Skeletal muscle cell (primary cell): ENCODE results near the gene RRH.
A peak's percentile ranks its signal among the peaks of the same experiment; 100 is the strongest.
"Not testable (repeated sequence)": the region's sequence is repeated elsewhere in the genome, so short reads cannot be mapped to it uniquely, and the experiment has no call there.

Source experiments
- DNase-seq: peaks from one replicate; pipeline ENCODE4 v3.0.0-alpha.2; 2010; ENCODE audit warnings: low read depth
- H3K4me3 ChIP-seq: 2 replicates; pipeline ENCODE4 v1.5.1; 2011; ENCODE audit warnings: low read depth, mild to moderate bottlenecking, control low read depth, low read length, moderate library complexity

RRH gene

GRCh38 chr4:109827672-109828071 lies at the start of gene RRH:
TSS of gene RRH (plus strand) at chr4:109827972. CDS start at chr4:109828028, 56 bp downstream.
- no peak within 1 kb of the TSS for H3K4me3 ChIP-seq
- no peak for DNase-seq

GRCh38 chr4:109782092-109782491 lies 45.7 kb upstream of the RRH start:
- not testable (repeated sequence) for H3K4me3 ChIP-seq, DNase-seq

GRCh38 chr4:109786846-109787245 lies 40.9 kb upstream of the RRH start:
- H3K4me3 ChIP-seq, result no peak overlapping the region
- DNase-seq, result no peak

GRCh38 chr4:109787807-109788206 lies 40.0 kb upstream of the RRH start:
- no peak overlapping the region for H3K4me3 ChIP-seq
- DNase-seq, result no peak

- no peak overlapping the region for H3K4me3 ChIP-seq
- DNase-seq, result no peak
Observed at GRCh38 chr4:109795059-109795458, 32.7 kb upstream of the RRH start.

- DNase-seq, result no peak
Observed at GRCh38 chr4:109798866-109799265, 28.9 kb upstream of the RRH start.

GRCh38 chr4:109801099-109801789 lies 26.5 kb upstream of the RRH start:
- no peak for DNase-seq
- no peak overlapping the region for H3K4me3 ChIP-seq

More at GRCh38 chr4:109798866-109799265, 28.9 kb upstream of the RRH start:
- no peak overlapping the region for H3K4me3 ChIP-seq

GRCh38 chr4:109801895-109802319 lies 25.9 kb upstream of the RRH start, which contains the start of gene CFI:
TSS of gene CFI (minus strand) at chr4:109801999. CDS start at chr4:109801971, 28 bp downstream.
- DNase-seq, result peak; percentile 31
- no peak within 1 kb of the TSS for H3K4me3 ChIP-seq

GRCh38 chr4:109803924-109804571 lies 23.7 kb upstream of the RRH start:
- no peak overlapping the region for H3K4me3 ChIP-seq
- peak; percentile 6 for DNase-seq

- no peak overlapping the region for H3K4me3 ChIP-seq
- no peak for DNase-seq
Observed at GRCh38 chr4:109809655-109810054, 18.1 kb upstream of the RRH start.

- no peak overlapping the region for H3K4me3 ChIP-seq
- DNase-seq, result no peak
Observed at GRCh38 chr4:109810552-109811387, 17.0 kb upstream of the RRH start.

GRCh38 chr4:109811707-109812106 lies 16.1 kb upstream of the RRH start:
- no peak for DNase-seq
- H3K4me3 ChIP-seq, result no peak overlapping the region

GRCh38 chr4:109815151-109816081 lies 12.4 kb upstream of the RRH start, which contains the start of gene GAR1:
TSS of gene GAR1 (plus strand) at chr4:109815762. CDS start at chr4:109816165, 403 bp downstream.
- DNase-seq, result peak; percentile 67
- H3K4me3 ChIP-seq, result peak within 1 kb of the TSS; percentile 88

- H3K4me3 ChIP-seq, result peak overlapping the region; percentile 88
- no peak for DNase-seq
Observed at GRCh38 chr4:109816082-109816442, 11.7 kb upstream of the RRH start.

GRCh38 chr4:109816894-109817293 lies 10.9 kb upstream of the RRH start:
- no peak for DNase-seq

GRCh38 chr4:109818268-109818667 lies 9.5 kb upstream of the RRH start:
- DNase-seq, result no peak
- no peak overlapping the region for H3K4me3 ChIP-seq

More at GRCh38 chr4:109816894-109817293, 10.9 kb upstream of the RRH start:
- H3K4me3 ChIP-seq, result peak overlapping the region; percentile 88

- H3K4me3 ChIP-seq, result no peak overlapping the region
- no peak for DNase-seq
Observed at GRCh38 chr4:109820563-109820962, 7.2 kb upstream of the RRH start.

GRCh38 chr4:109821185-109821584 lies 6.6 kb upstream of the RRH start:
- no peak for DNase-seq
- H3K4me3 ChIP-seq, result no peak overlapping the region

GRCh38 chr4:109826719-109827118 lies 1.1 kb upstream of the RRH start:
- H3K4me3 ChIP-seq, result no peak overlapping the region
- DNase-seq, result no peak
